ENCODE data around the gene FOXK1. TPM values are rescaled to one million over a fixed set of nuclear protein-coding genes. Genes with fewer than 3 reads are reported as not detected.

The FOXK1 gene
- total RNA-seq, 2 experiments from 2014 or later, result 38.5 to 39.6 TPM

DNA sequence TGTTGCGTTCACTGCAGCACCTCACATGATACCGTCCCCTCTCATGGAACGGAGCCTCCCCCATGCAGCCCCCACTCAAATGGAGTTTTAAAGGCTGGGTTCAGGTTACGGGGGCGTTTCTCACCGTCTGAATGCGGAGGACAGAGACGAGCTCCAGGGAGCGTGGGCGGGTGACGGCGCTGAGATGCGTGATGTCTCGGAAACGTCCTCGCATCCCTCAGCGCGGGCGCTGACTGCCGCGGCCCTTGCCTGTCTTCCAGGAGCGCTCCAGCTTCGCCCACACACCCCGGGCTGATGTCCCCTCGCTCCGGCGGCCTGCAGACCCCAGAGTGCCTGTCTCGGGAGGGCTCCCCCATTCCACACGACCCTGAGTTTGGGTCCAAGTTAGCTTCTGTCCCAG, 76.7 kb downstream of the FOXK1 start:
- Mint-ChIP-seq H3K4me3 (no peak overlapping the region), H3K27me3 (no peaks in the 10 kb centered on the region), H3K9me3 (no peaks in the 10 kb centered on the region), H3K4me1 (ENCODE audit: low read depth) (peaks cover under 1% of the 10 kb centered on the region), H3K36me3 (ENCODE audit: low read depth) (peaks cover 31% of the 10 kb centered on the region), H3K27ac (no peak overlapping the region)
- CTCF ChIA-PET, result interaction anchor here (1.5 kb wide), 1 partner anchor 16 kb away, joined by 4 read pairs; the partner anchor contains the start of gene AP5Z1
- TF ChIP-seq, protein P1, sequence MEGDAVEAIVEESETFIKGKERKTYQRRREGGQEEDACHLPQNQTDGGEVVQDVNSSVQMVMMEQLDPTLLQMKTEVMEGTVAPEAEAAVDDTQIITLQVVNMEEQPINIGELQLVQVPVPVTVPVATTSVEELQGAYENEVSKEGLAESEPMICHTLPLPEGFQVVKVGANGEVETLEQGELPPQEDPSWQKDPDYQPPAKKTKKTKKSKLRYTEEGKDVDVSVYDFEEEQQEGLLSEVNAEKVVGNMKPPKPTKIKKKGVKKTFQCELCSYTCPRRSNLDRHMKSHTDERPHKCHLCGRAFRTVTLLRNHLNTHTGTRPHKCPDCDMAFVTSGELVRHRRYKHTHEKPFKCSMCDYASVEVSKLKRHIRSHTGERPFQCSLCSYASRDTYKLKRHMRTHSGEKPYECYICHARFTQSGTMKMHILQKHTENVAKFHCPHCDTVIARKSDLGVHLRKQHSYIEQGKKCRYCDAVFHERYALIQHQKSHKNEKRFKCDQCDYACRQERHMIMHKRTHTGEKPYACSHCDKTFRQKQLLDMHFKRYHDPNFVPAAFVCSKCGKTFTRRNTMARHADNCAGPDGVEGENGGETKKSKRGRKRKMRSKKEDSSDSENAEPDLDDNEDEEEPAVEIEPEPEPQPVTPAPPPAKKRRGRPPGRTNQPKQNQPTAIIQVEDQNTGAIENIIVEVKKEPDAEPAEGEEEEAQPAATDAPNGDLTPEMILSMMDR (IDR thresholded peaks at IDR 0.05), result no peak
- ATAC-seq (no peak), DNase-seq (no peak)
- POLR2A ChIA-PET, result interaction anchor here (1.4 kb wide), 1 partner anchor 9 kb away, joined by 4 read pairs; no protein-coding TSS in a partner anchor
- intact Hi-C loops (cut with micrococcal nuclease), result no loop called here

DNA sequence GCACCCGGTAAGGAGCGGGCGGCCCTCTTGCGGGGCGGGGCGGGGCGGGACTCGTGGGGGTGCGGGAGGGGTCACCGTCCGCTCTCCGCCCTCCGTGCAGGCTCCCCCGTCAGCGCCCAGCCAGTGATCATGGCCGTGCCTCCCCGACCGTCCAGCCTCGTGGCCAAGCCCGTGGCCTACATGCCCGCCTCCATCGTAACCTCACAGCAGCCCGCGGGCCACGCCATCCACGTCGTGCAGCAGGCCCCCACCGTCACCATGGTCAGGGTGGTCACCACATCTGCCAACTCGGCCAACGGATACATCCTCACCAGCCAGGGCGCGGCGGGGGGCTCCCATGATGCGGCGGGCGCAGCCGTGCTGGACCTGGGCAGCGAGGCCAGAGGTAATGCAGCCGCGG, 77.1 kb downstream of the FOXK1 start:
- Mint-ChIP-seq H3K27ac (no peak overlapping the region), H3K36me3 (ENCODE audit: low read depth) (peaks cover 31% of the 10 kb centered on the region), H3K9me3 (no peaks in the 10 kb centered on the region), H3K4me1 (ENCODE audit: low read depth) (no peaks in the 10 kb centered on the region), H3K4me3 (no peak overlapping the region), H3K27me3 (no peaks in the 10 kb centered on the region)
- intact Hi-C loops (cut with micrococcal nuclease), result no loop called here
- ChIA-PET CTCF (interaction anchor here (1.5 kb wide), 1 partner anchor 16 kb away, joined by 4 read pairs; the partner anchor contains the start of gene AP5Z1), POLR2A (interaction anchor here (1.4 kb wide), 1 partner anchor 9 kb away, joined by 4 read pairs; no protein-coding TSS in a partner anchor)
- no peak for DNase-seq
- ATAC-seq, result no peak
- TF ChIP-seq, protein P1 (IDR thresholded peaks at IDR 0.05), result no peak

DNA sequence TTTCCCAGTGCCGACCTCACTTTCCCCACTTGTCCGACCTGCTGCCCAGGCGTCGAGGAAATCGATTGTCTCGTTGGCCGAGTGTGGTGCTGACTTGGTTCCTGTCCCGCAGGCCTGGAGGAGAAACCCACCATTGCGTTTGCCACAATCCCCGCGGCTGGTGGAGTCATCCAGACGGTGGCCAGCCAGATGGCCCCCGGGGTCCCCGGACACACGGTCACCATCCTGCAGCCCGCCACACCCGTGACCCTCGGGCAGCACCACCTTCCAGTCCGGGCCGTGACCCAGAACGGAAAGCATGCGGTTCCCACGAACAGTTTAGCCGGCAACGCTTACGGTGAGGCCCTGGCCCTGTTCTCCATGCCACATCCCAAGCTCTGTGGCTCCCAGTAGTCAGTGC, 78.9 kb downstream of the FOXK1 start:
- Mint-ChIP-seq H3K36me3 (ENCODE audit: low read depth) (peaks cover 24% of the 10 kb centered on the region), H3K9me3 (no peaks in the 10 kb centered on the region), H3K27ac (no peak overlapping the region), H3K4me3 (no peak overlapping the region), H3K4me1 (ENCODE audit: low read depth) (no peaks in the 10 kb centered on the region), H3K27me3 (no peaks in the 10 kb centered on the region)
- ChIA-PET POLR2A (no interaction called here), CTCF (no interaction called here)
- no peak for DNase-seq
- TF ChIP-seq, protein P1 (IDR thresholded peaks at IDR 0.05), result no peak
- intact Hi-C loops (cut with micrococcal nuclease), result no loop called here
- no peak for ATAC-seq

DNA sequence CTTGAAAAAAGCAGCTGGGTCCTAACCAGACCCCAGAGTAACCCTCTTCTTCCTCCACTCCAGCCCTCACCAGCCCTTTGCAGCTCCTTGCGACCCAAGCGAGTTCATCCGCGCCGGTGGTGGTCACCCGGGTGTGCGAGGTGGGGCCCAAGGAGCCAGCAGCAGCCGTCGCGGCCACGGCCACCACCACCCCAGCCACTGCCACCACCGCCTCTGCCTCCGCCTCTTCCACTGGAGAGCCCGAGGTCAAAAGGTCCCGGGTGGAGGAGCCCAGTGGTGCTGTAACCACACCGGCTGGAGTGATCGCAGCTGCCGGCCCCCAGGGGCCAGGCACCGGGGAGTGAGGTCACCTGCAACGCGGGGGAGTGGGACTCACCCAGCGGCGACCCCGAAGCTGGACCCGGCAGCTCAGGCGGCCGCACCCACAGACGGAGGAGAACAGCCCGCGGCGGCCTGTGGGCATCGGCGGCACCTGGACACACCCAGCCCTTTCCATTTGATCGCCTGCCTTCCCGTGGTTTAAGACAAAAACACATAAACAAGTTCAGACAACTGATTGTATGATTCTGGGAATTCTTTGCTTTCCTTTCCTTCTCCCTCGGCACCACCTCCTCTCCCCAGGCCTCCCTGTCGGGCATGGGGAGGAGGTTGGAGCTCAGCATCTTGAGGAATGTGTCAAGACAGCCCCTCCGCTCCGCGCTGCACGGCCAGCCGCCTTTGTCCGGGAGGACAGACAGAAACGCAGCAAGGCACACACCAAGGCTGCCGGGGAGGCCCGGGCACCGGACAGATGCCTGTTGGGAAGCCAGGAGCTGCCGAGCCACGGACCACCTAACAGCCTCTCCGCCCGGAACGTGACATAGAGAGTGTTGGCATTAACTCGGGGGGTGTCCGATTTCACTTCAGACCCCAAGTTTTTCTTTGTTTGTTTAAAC, 80.3 kb downstream of the FOXK1 start:
- DNase-seq (no peak), ATAC-seq (no peak)
- POLR2A ChIA-PET, result interaction anchor here (0.6 to 1.5 kb wide), 3 partner anchors 13 to 120 kb away, joined by 3 to 4 read pairs (median 3); partner anchors contain the start of gene AP5Z1
- CTCF ChIA-PET, result no interaction called here
- Mint-ChIP-seq H3K27me3 (no peaks in the 10 kb centered on the region), H3K27ac (peak overlapping the region; percentile 10), H3K9me3 (no peaks in the 10 kb centered on the region), H3K36me3 (ENCODE audit: low read depth) (peaks cover 22% of the 10 kb centered on the region), H3K4me3 (no peak overlapping the region), H3K4me1 (ENCODE audit: low read depth) (no peaks in the 10 kb centered on the region)
- intact Hi-C loops (cut with micrococcal nuclease), result no loop called here
- TF ChIP-seq, protein P1 (IDR thresholded peaks at IDR 0.05), result no peak
